Neuronal stem cell (in vitro differentiated cells): Measurements from ENCODE around the gene MANBA.

ENCODE experiments used
- DNase-seq: peaks from one replicate; pipeline ENCODE4 v3.0.0-alpha.2; 2013; ENCODE audit warnings: low spot score
- H2AFZ ChIP-seq: one replicate; pipeline ENCODE4 v1.6.1; 2013; ENCODE audit warnings: mild to moderate bottlenecking, low read length, inconsistent platforms
- H2AK5ac ChIP-seq: 2 replicates; pipeline ENCODE4 v1.6.1; 2013; ENCODE audit warnings: low read depth, mild to moderate bottlenecking, inconsistent platforms, low read length, moderate library complexity, mixed read lengths
- H2BK120ac ChIP-seq: 2 replicates; pipeline ENCODE4 v1.6.1; 2013; ENCODE audit warnings: low read depth, mild to moderate bottlenecking, inconsistent platforms, low read length, moderate library complexity, mixed read lengths
- H2BK12ac ChIP-seq: one replicate; pipeline ENCODE4 v1.6.1; 2013; ENCODE audit warnings: low read length, inconsistent platforms
- H2BK15ac ChIP-seq: 2 replicates; pipeline ENCODE4 v1.6.1; 2013; ENCODE audit warnings: mild to moderate bottlenecking, low read length, inconsistent platforms, mixed read lengths
- H2BK5ac ChIP-seq: one replicate; pipeline ENCODE4 v1.6.1; 2013; ENCODE audit warnings: inconsistent platforms, mild to moderate bottlenecking, low read length, moderate library complexity
- H3K14ac ChIP-seq: one replicate; pipeline ENCODE4 v1.6.1; 2013; ENCODE audit warnings: low read length, inconsistent platforms
- H3K18ac ChIP-seq: 2 replicates; pipeline ENCODE4 v1.6.1; 2013; ENCODE audit warnings: low read length, inconsistent platforms
- H3K23ac ChIP-seq: 2 replicates; pipeline ENCODE4 v1.6.1; 2013; ENCODE audit warnings: low read depth, mild to moderate bottlenecking, mixed read lengths, low read length, inconsistent platforms; ENCODE audit not compliant: poor library complexity
- H3K27ac ChIP-seq: replicated peaks from 3 replicates; pipeline ENCODE4 v1.5.1; 2013; ENCODE audit warnings: low read length, inconsistent platforms
- H3K27me3 ChIP-seq, 3 experiments: 2 replicates each; pipeline ENCODE4 v1.6.1; 2013; ENCODE audit warnings: low read length in 3 of 3, mild to moderate bottlenecking in 2 of 3, inconsistent platforms in 1 of 3, low read depth in 1 of 3, mixed read lengths in 1 of 3, moderate library complexity in 1 of 3; ENCODE audit not compliant: control insufficient read depth in 3 of 3, insufficient read depth in 3 of 3
- H3K36me3 ChIP-seq, 2 donors: replicated peaks in 1 of 2; 2 replicates each; pipeline ENCODE4 v1.6.1; 2013; ENCODE audit warnings: low read length in 2 of 2; ENCODE audit not compliant: control insufficient read depth in 2 of 2, insufficient read depth in 2 of 2
- H3K4ac ChIP-seq: 2 replicates; pipeline ENCODE4 v1.6.1; 2013; ENCODE audit warnings: inconsistent platforms, mild to moderate bottlenecking, low read length, moderate library complexity
- H3K4me1 ChIP-seq, 2 donors: 1 replicate in 1 of 2; 2 replicates in 1 of 2; pipeline ENCODE4 v1.6.1; 2013; ENCODE audit warnings: low read length in 2 of 2, low read depth in 1 of 2; ENCODE audit not compliant: control insufficient read depth in 2 of 2, insufficient read depth in 1 of 2
- H3K4me2 ChIP-seq: one replicate; pipeline ENCODE4 v1.6.1; 2013; ENCODE audit warnings: mild to moderate bottlenecking, low read length, inconsistent platforms; ENCODE audit not compliant: insufficient read depth, poor library complexity, severe bottlenecking
- H3K4me3 ChIP-seq, 2 donors: 2 replicates each; pipeline ENCODE4 v1.5.1; 2013; ENCODE audit warnings: low read length in 2 of 2, mild to moderate bottlenecking in 2 of 2, inconsistent platforms in 1 of 2, moderate library complexity in 1 of 2
- H3K79me1 ChIP-seq: one replicate; pipeline ENCODE4 v1.6.1; 2013; ENCODE audit warnings: low read depth, mild to moderate bottlenecking, inconsistent platforms, low read length, moderate library complexity
- H3K9ac ChIP-seq: one replicate; pipeline ENCODE4 v1.6.1; 2013; ENCODE audit warnings: mild to moderate bottlenecking, low read depth, low read length, inconsistent platforms; ENCODE audit not compliant: poor library complexity
- H3K9me3 ChIP-seq, 2 donors: replicated peaks in 1 of 2; 2 replicates each; pipeline versions ENCODE3 to v1.6.1; 2013; ENCODE audit warnings: low read length in 2 of 2, mild to moderate bottlenecking in 2 of 2, inconsistent platforms in 1 of 2, low read depth in 1 of 2, mixed read lengths in 1 of 2, moderate library complexity in 1 of 2; ENCODE audit not compliant: control insufficient read depth in 2 of 2, insufficient read depth in 1 of 2
- H4K8ac ChIP-seq: one replicate; pipeline ENCODE4 v1.6.1; 2013; ENCODE audit warnings: low read depth, mild to moderate bottlenecking, inconsistent platforms, low read length, moderate library complexity
- H4K91ac ChIP-seq: one replicate; pipeline ENCODE4 v1.6.1; 2013; ENCODE audit warnings: low read length, low read depth, mild to moderate bottlenecking, inconsistent platforms; ENCODE audit not compliant: poor library complexity
- WGBS, 2 donors: extraction: QIAGEN DNeasy Blood & Tissue Kit; methylation state at CpG; one replicate each; pipeline ENCODE4 v1.1.7; 2013; ENCODE audit warnings: missing lambda C conversion rate in 2 of 2, mixed read lengths in 1 of 2; ENCODE audit not compliant: insufficient read length in 2 of 2, insufficient replicate concordance in 1 of 2; ENCODE audit errors: extremely low coverage in 2 of 2; 5-methylcytosine and 5-hydroxymethylcytosine counted together

The MANBA gene

GRCh38 chr4:102589743-102590142, 171.0 kb downstream of the MANBA start:
- no peaks in the 10 kb centered on the region for H3K4me1 ChIP-seq
- WGBS, 2 donors: no CpG with 5 or more reads among the region's 3 CpGs
- no peak overlapping the region for H3K4ac ChIP-seq
- H4K91ac ChIP-seq: no peak overlapping the region
- H2AFZ ChIP-seq: no peak overlapping the region
- peaks cover 0 to 19% of the 10 kb centered on the region in 2 donors for H3K36me3 ChIP-seq
- H3K9ac ChIP-seq: no peak overlapping the region
- no peak overlapping the region for H3K4me2 ChIP-seq
- no peak overlapping the region for H2BK15ac ChIP-seq
- H4K8ac ChIP-seq: no peak overlapping the region
- no peak overlapping the region for H3K4me3 ChIP-seq
- no peak overlapping the region for H3K27ac ChIP-seq
- no peak overlapping the region for H3K18ac ChIP-seq
- no peak for DNase-seq
- no peak overlapping the region for H3K23ac ChIP-seq
- no peaks in the 10 kb centered on the region for H3K27me3 ChIP-seq
- no peak overlapping the region for H2BK12ac ChIP-seq
- peaks cover 0 to 10% of the 10 kb centered on the region in 2 donors for H3K9me3 ChIP-seq
- H2BK120ac ChIP-seq: no peak overlapping the region
- no peaks in the 10 kb centered on the region for H3K79me1 ChIP-seq
- H2BK5ac ChIP-seq: no peak overlapping the region
- no peak overlapping the region for H2AK5ac ChIP-seq
- no peak overlapping the region for H3K14ac ChIP-seq

GRCh38 chr4:102586644-102587021, 174.1 kb downstream of the MANBA start:
- no peak for DNase-seq
- Histone ChIP-seq H3K18ac (no peak overlapping the region), H2BK5ac (no peak overlapping the region), H4K91ac (no peak overlapping the region), H3K4me1 (no peaks in the 10 kb centered on the region), H3K4ac (no peak overlapping the region), H4K8ac (no peak overlapping the region), H2BK120ac (no peak overlapping the region), H3K23ac (no peak overlapping the region), H2BK12ac (no peak overlapping the region), H2AFZ (no peak overlapping the region), H3K27me3 (no peaks in the 10 kb centered on the region), H3K4me3 (no peak overlapping the region), H2AK5ac (no peak overlapping the region), H3K27ac (no peak overlapping the region), H3K14ac (no peak overlapping the region), H2BK15ac (no peak overlapping the region), H3K9ac (no peak overlapping the region), H3K9me3 (peaks cover 0 to 7% of the 10 kb centered on the region in 2 donors), H3K36me3 (peaks cover 0 to 34% of the 10 kb centered on the region in 2 donors), H3K4me2 (no peak overlapping the region), H3K79me1 (no peaks in the 10 kb centered on the region)
- WGBS, 2 donors: no CpG with 5 or more reads among the region's 4 CpGs

- Histone ChIP-seq H3K79me1 (no peaks in the 10 kb centered on the region), H3K27me3 (no peaks in the 10 kb centered on the region), H3K18ac (no peak overlapping the region), H3K14ac (no peak overlapping the region), H3K4me2 (no peak overlapping the region), H3K27ac (no peak overlapping the region), H2BK5ac (no peak overlapping the region), H3K4ac (no peak overlapping the region), H4K8ac (no peak overlapping the region), H2AK5ac (no peak overlapping the region), H3K4me1 (no peaks in the 10 kb centered on the region), H3K23ac (no peak overlapping the region), H2BK15ac (no peak overlapping the region), H3K4me3 (no peak overlapping the region), H3K9ac (no peak overlapping the region), H3K9me3 (peaks cover 0 to 6% of the 10 kb centered on the region in 2 donors), H2BK120ac (no peak overlapping the region), H2AFZ (no peak overlapping the region), H4K91ac (no peak overlapping the region), H3K36me3 (peaks cover 0 to 37% of the 10 kb centered on the region in 2 donors), H2BK12ac (no peak overlapping the region)
- WGBS, 2 donors: no CpG with 5 or more reads among the region's 4 CpGs
- no peak for DNase-seq
These were observed 174.6 kb downstream of the MANBA start for GRCh38 chr4:102586002-102586643.

- Histone ChIP-seq H2AFZ (no peak overlapping the region), H2AK5ac (no peak overlapping the region), H3K9ac (no peak overlapping the region), H3K36me3 (peaks cover 0 to 43% of the 10 kb centered on the region in 2 donors), H2BK5ac (no peak overlapping the region), H3K18ac (no peak overlapping the region), H3K4me3 (no peak overlapping the region), H2BK15ac (no peak overlapping the region), H3K4ac (no peak overlapping the region), H4K8ac (no peak overlapping the region), H4K91ac (no peak overlapping the region), H3K14ac (no peak overlapping the region), H3K4me2 (no peak overlapping the region), H3K4me1 (peaks cover 0 to 3% of the 10 kb centered on the region in 2 donors), H2BK120ac (no peak overlapping the region), H2BK12ac (no peak overlapping the region), H3K27ac (no peak overlapping the region), H3K23ac (no peak overlapping the region), H3K9me3 (no peaks in the 10 kb centered on the region), H3K79me1 (no peaks in the 10 kb centered on the region), H3K27me3 (no peaks in the 10 kb centered on the region)
- no CpG with 5 or more reads among the region's 2 CpGs for whole genome bisulfite sequencing, 2 donors
- no peak for DNase-seq
These were observed 175.4 kb downstream of the MANBA start for GRCh38 chr4:102585329-102585728.
